ENCODE measurements around the gene LRCH3.
"Not testable (repeated sequence)": the region's sequence is repeated elsewhere in the genome, so short reads cannot be mapped to it uniquely, and the experiment has no call there.

Gene LRCH3

DNA sequence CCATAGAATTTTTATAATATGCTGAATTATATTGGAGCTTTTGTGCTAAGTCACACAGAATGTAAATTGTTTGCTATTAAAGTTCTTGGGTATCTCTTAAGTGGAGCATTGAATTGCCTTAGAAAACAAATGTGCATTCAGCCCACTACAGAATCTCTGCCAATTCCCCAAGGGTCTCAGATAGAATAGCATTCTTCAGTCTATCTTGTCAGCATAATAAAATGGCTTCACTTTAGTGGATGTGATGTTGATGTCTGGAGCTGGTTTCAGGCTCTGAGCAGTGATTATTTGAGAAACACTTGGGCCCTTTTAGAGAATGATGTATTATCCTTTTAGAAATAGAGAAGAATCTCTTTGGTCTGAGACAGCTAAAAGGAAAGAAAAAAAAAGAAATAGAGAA lies 45.2 kb downstream of the LRCH3 start:
- no peak for ATAC-seq

DNA sequence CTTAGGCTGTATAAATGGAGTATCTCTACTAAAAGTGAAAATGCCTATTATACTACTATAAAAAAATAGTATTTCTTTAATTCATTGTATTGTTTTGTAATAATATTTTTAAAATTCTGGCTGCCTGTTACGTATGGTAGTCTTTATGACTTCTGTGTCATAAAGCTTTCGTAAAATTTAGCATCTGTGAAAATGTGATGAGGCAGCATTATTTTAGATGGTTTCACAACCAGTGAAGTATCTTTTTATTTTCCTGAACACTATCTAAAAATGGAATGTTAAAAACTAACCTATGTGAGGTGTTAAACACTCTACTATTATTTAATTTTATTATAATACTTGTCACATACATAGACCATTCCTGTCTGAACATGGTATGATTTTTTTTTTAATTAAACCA lies 46.2 kb downstream of the LRCH3 start:
- no peak for ATAC-seq

GRCh38 chr3:197841789-197842188 lies 50.7 kb downstream of the LRCH3 start:
- ATAC-seq, result no peak

- ATAC-seq, result peak; percentile 50 to 58
These were observed 55.4 kb downstream of the LRCH3 start for GRCh38 chr3:197846491-197846890.

DNA sequence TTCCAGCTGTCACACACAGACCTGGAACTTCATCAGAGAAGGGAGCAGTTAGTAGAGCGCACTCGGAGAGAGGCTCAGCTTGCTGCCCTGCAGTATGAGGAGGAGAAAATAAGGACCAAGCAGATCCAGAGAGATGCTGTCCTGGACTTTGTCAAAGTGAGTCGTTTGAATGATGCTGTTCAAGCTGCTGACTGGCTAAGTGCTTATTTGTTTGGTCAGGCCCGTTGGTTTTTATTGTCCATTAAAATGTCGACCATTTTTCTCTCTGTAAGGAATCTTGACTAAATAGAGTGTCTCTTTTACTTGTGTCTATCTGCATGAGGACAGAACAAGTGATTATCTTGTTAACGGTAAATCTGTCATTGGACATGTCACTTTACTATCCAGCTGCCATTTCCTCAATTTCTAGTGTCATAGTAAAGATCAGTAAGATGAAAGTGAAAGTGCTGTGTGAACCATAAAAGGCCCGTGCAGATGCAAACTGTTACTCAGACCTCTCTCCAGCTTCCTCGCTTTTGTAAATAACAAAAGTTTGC lies 56.9 kb downstream of the LRCH3 start:
- peak; percentile 80 to 85 for ATAC-seq

GRCh38 chr3:197854596-197855343 lies 63.7 kb downstream of the LRCH3 start:
- ATAC-seq, result no peak

- no peak for ATAC-seq
These were observed 64.5 kb downstream of the LRCH3 start for GRCh38 chr3:197855571-197855970.

DNA sequence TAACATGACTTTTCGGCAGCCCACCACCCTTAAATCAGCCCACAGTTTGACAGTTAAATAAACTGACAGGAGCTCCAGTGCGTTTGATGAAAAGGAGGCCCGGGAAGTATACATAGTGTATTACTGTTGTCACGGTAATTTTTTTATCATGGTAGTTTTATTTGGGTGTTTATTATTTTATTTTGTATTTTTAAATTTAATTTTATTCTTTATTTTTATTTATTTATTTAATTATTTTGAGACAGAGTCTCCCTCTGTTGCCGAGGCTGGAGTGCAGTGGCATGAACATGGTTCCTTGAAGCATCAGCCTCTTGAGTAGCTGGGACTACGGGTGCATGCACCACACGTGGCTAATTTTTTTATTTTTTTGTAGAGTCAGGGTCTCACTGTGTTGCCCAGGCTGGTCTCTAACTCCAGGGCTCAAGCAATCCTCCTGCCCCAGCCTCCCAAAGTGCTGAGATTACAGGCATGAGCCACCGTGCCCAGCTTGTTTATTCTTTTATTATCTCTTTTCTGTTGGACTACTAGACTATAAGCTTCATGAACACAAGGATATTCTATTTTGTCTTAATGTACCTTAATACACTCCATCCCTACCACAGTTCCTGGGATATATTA lies 65.3 kb downstream of the LRCH3 start:
- no peak for ATAC-seq

GRCh38 chr3:197858133-197858532 lies 67.1 kb downstream of the LRCH3 start:
- ATAC-seq, result no peak

DNA sequence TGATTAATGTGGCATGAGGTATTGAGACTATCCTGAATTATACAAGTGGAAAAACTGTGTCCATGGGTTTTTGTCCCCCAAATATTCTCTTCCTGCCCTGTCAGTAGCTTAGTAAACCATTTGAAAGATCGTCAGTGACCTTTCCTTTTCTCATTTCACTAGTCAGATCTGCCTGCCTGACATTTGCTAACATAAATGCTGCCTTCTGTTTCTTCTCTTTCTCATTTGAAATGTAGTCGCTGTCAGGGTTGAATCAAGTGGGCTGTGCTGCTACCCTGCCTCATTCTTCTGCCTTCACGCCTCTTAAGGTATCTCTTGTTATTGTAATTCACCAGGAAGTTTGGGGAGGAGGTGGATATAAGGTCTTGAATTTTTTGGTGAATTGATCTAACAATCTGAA lies 67.5 kb downstream of the LRCH3 start:
- no peak for ATAC-seq

DNA sequence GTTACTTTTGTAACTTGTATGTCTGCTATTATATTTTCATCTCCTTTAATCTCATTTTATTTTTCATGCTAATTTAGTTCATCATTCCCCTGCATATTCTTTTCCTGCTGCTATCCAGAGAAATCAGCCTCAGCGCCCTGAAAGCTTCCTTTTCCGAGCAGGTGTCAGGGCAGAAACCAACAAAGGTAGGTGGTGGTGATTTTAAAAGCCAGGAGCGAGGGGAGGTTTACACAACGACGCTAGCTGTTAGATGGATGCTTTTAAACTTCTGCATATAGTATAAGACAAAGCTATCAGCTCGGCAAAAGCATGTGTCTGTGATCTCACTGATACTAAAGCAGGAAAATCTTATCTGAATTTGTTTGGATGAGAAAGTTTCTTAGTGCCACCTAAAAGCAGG lies 75.0 kb downstream of the LRCH3 start:
- no peak for ATAC-seq

DNA sequence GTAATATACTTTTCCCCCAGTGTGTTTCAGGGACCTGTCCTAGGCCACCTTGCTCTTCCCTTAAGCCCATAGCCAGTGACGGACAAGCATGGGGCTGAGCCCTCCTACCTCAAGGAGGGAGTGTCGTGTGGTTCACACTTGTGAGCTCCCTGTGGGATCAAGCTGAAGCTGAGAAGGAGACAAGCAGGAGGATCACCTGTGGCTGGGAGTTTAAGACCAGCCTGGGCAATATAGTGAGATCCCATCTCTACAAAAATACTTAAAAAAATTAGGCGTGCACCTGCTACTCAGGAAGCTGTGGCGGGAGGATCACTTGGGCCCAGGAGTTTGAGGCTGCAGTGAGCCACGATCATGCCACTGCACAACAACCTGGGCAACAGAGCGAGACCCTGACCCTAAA lies 82.3 kb downstream of the LRCH3 start:
- no peak for ATAC-seq

DNA sequence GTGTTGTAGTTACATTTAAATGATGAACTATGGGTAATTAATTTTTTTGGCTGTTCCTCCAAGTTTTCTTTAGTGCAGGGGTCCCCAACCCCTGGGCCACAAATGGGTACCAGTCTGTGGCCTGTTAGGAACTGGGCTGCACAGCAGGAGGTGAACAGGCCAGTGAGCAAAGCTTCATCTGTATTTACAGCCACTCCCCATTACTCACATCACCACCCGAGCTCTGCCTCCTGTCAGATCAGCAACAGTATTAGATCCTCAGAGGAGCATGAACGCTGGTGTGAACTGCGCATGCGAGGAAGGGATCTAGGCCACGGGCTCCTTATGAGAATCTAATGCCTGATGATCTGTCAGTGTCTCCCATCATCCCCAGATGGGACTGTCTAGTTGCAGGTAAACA lies 83.0 kb downstream of the LRCH3 start:
- no peak for ATAC-seq

DNA sequence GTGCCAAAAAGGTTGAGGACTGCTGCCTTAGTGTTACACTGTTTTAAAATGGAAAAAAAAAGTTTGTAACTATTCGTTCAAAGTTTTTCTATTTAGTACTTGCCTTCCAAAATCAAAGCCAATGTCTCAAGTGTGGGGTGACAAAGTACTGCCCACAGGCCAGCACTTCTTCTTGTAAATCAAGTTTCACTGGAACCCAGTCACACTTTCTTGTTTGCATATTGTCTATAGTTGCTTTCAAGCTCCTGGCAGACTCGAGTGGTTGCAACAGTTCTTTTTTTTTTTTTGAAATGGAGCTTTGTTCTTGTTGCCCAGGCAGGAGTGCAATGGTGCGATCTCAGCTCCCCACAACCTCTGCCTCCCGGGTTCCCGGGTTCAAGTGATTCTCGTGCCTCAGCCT lies 83.6 kb downstream of the LRCH3 start:
- no peak for ATAC-seq

DNA sequence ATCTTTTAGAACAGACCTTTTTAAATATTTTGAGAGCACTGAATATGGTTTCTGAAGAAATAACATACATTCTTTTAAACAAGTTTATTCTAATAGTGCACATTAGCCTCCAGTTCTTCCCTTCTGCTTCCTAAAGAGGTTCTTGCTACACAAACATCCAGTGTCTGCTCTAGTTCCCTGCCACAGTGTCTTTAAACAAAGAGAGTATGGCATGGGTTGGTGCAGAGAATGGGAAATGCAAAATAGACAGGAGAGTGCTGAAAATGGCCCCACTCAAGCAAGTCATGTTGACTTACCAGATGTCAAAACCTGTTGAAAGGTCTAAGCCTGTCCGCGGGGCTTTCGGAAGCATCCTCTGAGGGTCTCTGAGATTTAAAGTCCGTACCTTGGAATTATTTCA lies 86.8 kb downstream of the LRCH3 start:
- no peak for ATAC-seq

GRCh38 chr3:197878427-197878826 lies 87.4 kb downstream of the LRCH3 start:
- peak; percentile 48 to 73 for ATAC-seq

- ATAC-seq, result no peak
These were observed 89.6 kb downstream of the LRCH3 start for GRCh38 chr3:197880491-197881269.

DNA sequence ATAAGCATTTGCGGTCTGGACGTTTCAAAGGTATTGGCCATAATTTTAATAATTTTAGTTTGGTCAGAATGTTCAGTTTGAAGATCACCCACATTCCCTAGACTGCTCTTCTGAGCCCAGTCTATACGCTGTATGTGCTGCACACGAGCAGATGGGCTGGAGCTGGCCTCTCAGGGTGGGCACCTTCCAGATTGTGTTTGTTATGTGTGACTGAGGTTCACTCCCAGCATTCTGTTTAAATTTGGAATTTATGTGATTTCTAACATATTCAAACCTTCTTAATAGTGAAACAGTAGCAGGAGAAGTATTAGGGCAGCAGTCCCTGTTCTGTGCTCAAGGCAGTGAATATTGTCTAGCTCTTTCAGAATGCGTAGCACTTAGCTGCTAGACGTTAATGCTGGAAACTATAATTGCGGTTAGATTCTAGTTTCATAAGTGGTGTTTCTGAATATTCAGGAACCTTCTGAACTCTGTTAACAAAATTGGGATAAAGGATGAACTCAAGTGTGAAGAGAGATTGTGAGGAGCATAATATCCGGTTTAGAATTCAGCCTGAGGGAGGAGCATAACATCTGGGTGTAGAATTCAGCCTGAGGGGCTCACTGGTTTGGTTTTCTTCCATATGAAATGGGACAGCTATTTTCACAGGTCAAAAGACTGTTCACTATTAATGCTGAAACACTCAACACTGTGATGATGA lies 90.4 kb downstream of the LRCH3 start:
- ATAC-seq, result no peak

DNA sequence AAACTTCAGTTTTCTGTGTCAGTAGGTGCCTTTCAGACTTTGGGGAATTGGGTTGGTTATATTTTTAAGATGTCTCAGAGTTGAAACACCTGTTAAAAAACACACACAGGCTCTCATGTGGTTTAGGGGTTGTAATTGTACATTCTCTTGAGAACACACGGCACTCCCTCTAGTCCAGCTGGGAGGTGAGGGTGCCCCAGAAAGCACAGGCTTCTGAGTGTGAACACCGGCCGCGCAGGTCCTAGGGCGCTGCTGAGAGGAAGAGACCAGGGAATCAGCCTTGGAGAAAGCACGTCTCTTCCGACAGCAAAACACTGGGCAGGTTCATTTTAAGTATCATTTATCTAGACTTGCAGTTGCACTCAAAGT lies 90.9 kb downstream of the LRCH3 start:
- no peak for ATAC-seq

DNA sequence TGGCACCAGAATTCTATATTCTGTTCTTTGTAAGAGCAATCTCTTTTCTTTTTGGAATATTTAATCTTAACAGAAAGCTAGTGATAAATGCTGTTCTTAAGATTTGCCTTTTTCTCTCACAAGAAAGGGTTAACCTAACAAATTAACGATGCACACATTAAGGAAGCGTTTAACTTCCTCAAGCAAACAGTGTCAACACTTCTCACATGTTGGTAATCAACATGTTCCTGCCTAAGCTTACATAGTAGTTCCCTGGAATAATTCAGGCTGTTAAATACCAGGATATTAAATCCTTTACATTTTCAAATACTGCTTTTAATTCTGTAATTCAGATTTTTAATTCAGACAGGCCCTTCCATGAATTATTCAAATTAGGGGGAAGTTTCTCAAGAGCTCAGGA lies 91.5 kb downstream of the LRCH3 start:
- ATAC-seq, result no peak

- no peak for ATAC-seq
These were observed 92.5 kb downstream of the LRCH3 start for GRCh38 chr3:197883541-197883940.

DNA sequence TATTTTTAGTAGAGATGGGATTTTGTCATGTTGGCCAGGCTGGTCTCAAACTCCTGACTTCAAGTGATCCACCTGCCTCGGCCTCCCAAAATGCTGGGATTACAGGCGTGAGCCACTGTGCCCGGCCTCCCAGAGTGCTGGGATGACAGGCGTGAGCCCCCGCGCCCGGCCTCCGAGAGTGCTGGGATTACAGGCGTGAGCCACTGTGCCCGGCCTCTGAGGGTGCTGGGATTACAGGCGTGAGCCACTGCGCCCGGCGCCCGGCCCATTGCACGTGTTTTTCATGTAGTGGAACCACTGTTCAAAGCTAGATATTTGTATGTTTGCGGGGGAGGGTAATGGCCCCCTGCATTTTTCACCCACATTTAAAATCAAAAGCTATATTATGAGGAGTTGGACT lies 93.3 kb downstream of the LRCH3 start:
- not testable (repeated sequence) for ATAC-seq

GRCh38 chr3:197886052-197886451 lies 95.0 kb downstream of the LRCH3 start:
- not testable (repeated sequence) for ATAC-seq
